NCI-H748 (cell line): ENCODE measurements around the gene WDR38.

Experiments
- DNase-seq: peaks from one replicate; lab custom pipeline; 2025; ENCODE audit not compliant: unreplicated experiment; lab: John Stamatoyannopoulos, UW

The WDR38 gene

DNA sequence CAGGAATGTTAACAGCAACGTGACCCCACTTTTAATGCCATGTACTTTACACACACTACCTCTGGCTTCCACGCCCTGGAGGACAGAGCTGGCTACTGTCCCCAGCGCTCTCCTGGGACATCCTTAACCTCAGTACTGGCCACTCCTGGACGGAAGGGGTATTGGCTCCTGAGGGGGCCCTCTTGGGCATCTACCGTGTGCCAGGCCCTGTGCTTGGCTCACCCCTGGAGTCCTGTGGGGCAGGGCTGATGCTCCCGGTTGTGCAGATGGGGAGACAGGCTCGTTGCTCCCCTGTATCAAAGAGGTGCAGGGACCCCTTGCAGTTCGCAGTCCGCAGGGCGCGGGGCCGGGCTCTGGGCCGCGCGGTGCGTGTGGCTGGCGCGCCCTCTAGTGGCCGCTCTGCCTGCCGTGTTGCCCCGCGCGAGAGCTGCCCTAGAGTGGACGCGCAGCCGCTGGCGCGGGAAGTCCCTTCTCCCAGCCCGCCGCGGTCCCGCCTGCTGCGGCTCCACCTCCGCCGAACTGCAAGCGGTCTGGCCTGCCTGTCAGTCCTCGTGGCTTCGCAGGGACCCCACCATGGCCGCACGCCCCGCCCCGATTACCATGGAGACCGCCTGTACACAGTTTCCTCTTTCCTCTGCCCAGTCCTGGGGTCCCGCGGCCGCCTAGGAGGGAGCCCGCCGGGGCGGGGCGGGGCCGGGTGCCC lies at the start of gene WDR38:
TSS of gene WDR38 (plus strand) at position 632 of the 703 bp plus-strand sequence. CDS start 72 bp downstream, outside the sequence.
- peak; percentile 88 for DNase-seq

GRCh38 chr9:124803911-124804310 lies 49.3 kb upstream of the WDR38 start:
- no peak for DNase-seq

GRCh38 chr9:124805186-124805585 lies 48.1 kb upstream of the WDR38 start:
- DNase-seq: no peak

DNA sequence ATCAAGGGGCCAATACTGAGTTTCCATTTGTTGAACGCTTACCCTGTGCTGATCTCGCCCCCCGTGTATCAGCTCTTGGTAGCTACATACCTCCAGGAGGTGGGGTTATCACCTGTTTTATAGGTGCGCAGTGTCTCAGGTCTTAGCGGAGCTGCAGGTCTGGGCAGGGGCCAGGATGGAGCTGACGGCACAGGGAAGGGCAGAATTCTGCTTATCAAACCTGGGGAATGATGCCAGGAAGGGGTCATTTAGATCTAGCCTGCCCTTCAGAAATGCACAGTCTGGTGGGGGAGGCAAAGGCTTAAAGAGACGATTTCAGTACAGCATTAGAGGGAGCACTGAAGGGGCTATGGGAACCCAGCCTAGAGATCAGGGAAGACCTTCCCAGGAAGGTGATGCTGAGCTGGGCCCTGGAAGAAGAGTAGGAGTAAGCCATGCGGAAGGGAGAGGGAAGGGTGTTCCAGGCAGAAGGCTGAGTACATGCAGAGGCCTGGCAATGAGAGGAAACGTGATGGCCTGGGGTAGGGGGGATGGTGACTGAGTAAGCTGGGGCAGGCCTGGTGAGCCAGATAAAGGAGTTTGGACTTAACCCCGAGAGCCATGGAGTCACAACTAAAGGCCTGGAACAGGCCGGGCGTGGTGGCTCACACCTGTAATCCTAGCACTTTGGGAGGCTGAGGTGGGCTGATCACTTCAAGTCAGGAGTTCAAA lies 44.9 kb upstream of the WDR38 start:
- no peak for DNase-seq

DNA sequence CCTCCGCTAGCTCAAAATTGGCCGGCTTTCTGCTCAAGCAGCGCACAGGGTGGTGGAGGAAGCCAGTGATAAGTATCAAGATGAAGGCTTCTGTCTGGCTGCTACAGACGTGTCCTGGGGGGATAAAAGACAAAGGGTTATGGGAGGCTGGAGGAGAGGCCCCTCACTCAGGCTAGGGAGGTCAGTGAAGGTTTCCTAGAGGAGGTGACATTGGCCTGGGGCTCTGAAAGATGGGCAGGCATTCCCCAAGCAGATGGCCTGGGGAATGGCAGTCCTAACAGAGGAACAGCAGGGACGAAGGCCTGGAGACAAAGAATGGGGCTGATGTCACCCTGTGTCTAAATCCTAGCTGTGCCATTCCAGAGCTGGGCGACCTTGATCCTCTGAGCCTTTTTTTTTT lies 44.0 kb upstream of the WDR38 start:
- DNase-seq: no peak

- no peak for DNase-seq
Observed at GRCh38 chr9:124809741-124810500, 43.3 kb upstream of the WDR38 start.

- DNase-seq: no peak
Observed at GRCh38 chr9:124810663-124811355, 42.5 kb upstream of the WDR38 start.

DNA sequence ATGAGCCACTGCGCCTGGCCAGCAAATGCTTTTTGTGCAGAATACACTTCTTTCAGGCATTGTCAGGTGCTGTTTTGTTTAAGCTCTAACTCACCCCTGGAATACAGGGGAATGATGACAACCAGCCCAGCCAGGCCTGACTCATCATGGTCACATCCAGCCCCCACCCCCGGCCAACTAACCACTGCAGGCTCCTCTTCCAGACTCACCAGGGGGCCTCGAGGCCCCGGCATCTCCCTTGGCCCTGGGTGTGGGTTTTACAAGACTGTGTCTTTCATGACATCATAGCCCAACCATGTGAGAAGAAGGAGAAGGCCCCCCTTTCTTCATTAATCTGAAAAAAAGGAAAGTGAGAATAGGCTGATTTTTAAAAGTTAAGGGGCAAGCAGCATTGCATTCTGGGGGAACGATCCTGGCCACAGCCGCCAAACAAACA lies 40.8 kb upstream of the WDR38 start:
- no peak for DNase-seq

DNA sequence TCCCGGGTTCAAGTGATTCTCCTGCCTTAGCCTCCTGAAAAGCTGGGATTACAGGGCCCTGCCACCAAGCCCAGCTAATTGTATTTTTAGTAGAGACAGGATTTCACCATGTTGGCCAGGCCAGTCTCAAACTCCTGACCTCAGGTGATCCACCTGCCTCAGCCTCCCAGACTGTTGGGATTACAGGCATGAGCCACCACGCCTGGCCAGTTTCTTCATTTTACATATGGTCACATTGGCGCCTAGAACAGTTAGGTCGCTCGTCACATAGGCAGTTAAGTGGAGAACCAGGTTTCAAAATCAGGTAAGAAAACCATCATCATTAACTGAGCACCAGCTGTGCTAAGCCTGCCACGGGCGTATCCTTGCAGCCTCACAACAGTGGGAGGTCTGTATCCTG lies 40.2 kb upstream of the WDR38 start:
- peak; percentile 11 for DNase-seq

- DNase-seq: no peak
Observed at GRCh38 chr9:124813501-124814163, 39.6 kb upstream of the WDR38 start.

GRCh38 chr9:124814164-124814535 lies 39.1 kb upstream of the WDR38 start:
- no peak for DNase-seq

- DNase-seq: no peak
Observed at GRCh38 chr9:124815601-124816000, 37.7 kb upstream of the WDR38 start.

- DNase-seq: no peak
Observed at GRCh38 chr9:124818431-124819281, 34.6 kb upstream of the WDR38 start.

DNA sequence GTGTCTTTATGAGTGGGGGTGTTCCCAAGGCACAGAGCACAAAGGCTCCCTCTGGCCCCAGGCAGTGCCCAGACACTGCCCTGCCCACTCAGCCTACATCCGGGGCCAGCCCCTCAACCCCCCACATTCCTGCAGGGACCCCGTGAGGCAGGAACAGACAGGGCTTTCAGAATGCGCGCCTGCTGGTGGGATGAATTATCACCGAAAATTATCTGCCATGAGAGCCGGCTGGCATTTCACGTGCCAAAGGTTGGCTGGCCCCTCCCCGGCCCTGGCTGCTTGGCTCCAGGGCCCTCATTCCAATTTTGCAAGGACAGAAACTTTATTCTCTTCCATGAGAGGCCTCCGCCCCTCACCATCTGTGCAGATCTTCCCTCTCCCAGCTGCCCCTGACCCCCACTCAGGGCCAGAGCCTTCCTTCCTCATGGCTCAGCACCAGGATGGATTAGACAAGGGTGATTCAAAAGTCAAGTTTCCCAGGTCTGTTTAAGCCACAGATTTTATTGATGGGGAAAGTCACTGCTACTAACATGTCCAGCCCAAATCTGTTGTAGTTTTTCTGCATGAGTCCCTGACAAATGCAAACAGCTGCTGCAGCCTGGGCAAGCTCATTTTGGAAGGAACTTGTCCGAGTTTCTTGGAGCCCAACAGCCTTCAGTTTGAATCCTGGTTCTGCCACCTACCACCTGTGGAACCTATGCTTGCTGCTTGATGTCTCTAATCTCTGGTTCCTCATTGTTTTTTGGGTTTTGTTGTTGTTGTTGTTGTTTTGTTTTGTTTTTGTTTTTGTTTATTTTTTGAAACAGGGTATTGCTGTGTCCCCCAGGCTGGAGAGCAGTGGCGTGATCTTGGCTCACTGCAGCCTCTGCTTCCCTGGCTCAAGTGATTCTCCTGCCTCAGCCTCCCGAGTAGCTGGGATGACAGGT lies 32.3 kb upstream of the WDR38 start:
- DNase-seq: no peak

- DNase-seq: no peak
Observed at GRCh38 chr9:124828489-124829333, 24.5 kb upstream of the WDR38 start.

- DNase-seq: no peak
Observed at GRCh38 chr9:124829334-124829669, 24.0 kb upstream of the WDR38 start.

- DNase-seq: no peak
Observed at GRCh38 chr9:124830593-124830992, 22.7 kb upstream of the WDR38 start.
